HEK293 (cell line): Measurements from ENCODE around the gene ALOXE3.

Experiments
- CTCF ChIA-PET: fragments of 350-600 bp; formaldehyde crosslinking; extraction: SDS; loops from one replicate; lab custom pipeline; 2021; ENCODE audit warnings: antibody characterized with exemption; lab: Yijun Ruan, JAX
- POLR2A ChIA-PET: fragments of 300-600 bp; formaldehyde crosslinking; extraction: SDS; loops from one replicate; lab custom pipeline; 2020; ENCODE audit warnings: antibody characterized with exemption, inconsistent platforms; lab: Yijun Ruan, JAX
- H3K27ac ChIP-seq: fragments of 200-500 bp; sonication (Bioruptor generic); 2 replicates; pipeline ENCODE4 v1.5.1; 2014; ENCODE audit warnings: low read depth, low read length, control low read depth, inconsistent platforms; ENCODE audit errors: extremely low read depth
- H3K36me3 ChIP-seq, 2 experiments: fragments of 200-500 bp in 1 of 2; sonication (Bioruptor generic) in 1 of 2; 1 replicate in 1 of 2; 2 replicates in 1 of 2; pipeline ENCODE4 v1.5.1; 2014 to 2017; ENCODE audit warnings: inconsistent platforms in 2 of 2, low read length in 2 of 2; ENCODE audit not compliant: control insufficient read depth in 2 of 2, insufficient read depth in 1 of 2
- H3K4me1 ChIP-seq: fragments of 200-500 bp; sonication (Bioruptor generic); 2 replicates; pipeline ENCODE4 v1.5.1; 2014; ENCODE audit warnings: mild to moderate bottlenecking, low read length, inconsistent platforms; ENCODE audit not compliant: control insufficient read depth, insufficient read depth
- H3K4me3 ChIP-seq: 2 replicates; pipeline ENCODE4 v1.5.1; 2011; ENCODE audit warnings: low read depth, mild to moderate bottlenecking, control low read depth, low read length, moderate library complexity
- H3K9me3 ChIP-seq: fragments of 200-500 bp; sonication (Bioruptor generic); 2 replicates; pipeline ENCODE4 v1.5.1; 2014; ENCODE audit warnings: low read depth, low read length, inconsistent platforms; ENCODE audit not compliant: control insufficient read depth, insufficient read depth
- GLIS2 ChIP-seq: fragments of 450-650 bp; formaldehyde crosslinking; IDR thresholded peaks from 2 replicates; pipeline ENCODE4 v1.5.1; 2016; ENCODE audit warnings: missing biosample characterization, missing genetic modification characterization
- KLF9 ChIP-seq: fragments of 450-650 bp; formaldehyde crosslinking; IDR thresholded peaks from 2 replicates; pipeline ENCODE4 v1.5.1; 2016; ENCODE audit warnings: missing biosample characterization, missing genetic modification characterization, low read depth
- OSR2 ChIP-seq: fragments of 450-650 bp; formaldehyde crosslinking; IDR thresholded peaks from 2 replicates; pipeline ENCODE4 v1.5.1; 2016; ENCODE audit warnings: missing biosample characterization, missing genetic modification characterization
- SETDB1 ChIP-seq: IDR thresholded peaks from one replicate; pipeline ENCODE4 v1.6.1; 2017; ENCODE audit warnings: mild to moderate bottlenecking, low read length, moderate library complexity, mixed read lengths; ENCODE audit not compliant: insufficient read length
- SP2 ChIP-seq: fragments of 450-650 bp; formaldehyde crosslinking; IDR thresholded peaks from 2 replicates; pipeline ENCODE4 v1.5.1; 2016; ENCODE audit warnings: missing biosample characterization, missing genetic modification characterization
- YY1 ChIP-seq: fragments of 450-650 bp; formaldehyde crosslinking; IDR thresholded peaks from 2 replicates; pipeline ENCODE4 v1.5.1; 2018; ENCODE audit warnings: missing biosample characterization, missing genetic modification characterization
- ZBTB1 ChIP-seq: fragments of 450-650 bp; formaldehyde crosslinking; IDR thresholded peaks from 2 replicates; pipeline ENCODE4 v1.5.1; 2016; ENCODE audit warnings: missing biosample characterization, missing genetic modification characterization
- ZBTB17 ChIP-seq: fragments of 450-650 bp; formaldehyde crosslinking; IDR thresholded peaks from 2 replicates; pipeline ENCODE4 v1.5.1; 2016; ENCODE audit warnings: missing biosample characterization, missing genetic modification characterization
- ZFP41 ChIP-seq: fragments of 450-650 bp; formaldehyde crosslinking; IDR thresholded peaks from 2 replicates; pipeline ENCODE4 v1.5.1; 2016; ENCODE audit warnings: missing biosample characterization, missing genetic modification characterization, borderline replicate concordance
- ZNF121 ChIP-seq: fragments of 450-650 bp; formaldehyde crosslinking; IDR thresholded peaks from 2 replicates; pipeline ENCODE4 v1.5.1; 2016; ENCODE audit warnings: missing biosample characterization, missing genetic modification characterization
- ZNF2 ChIP-seq: fragments of 450-650 bp; formaldehyde crosslinking; IDR thresholded peaks from 2 replicates; pipeline ENCODE4 v1.5.1; 2016; ENCODE audit warnings: missing biosample characterization, missing genetic modification characterization
- ZNF211 ChIP-seq: fragments of 450-650 bp; formaldehyde crosslinking; IDR thresholded peaks from 2 replicates; pipeline ENCODE4 v1.5.1; 2016; ENCODE audit warnings: low read depth, missing biosample characterization, missing genetic modification characterization
- ZNF266 ChIP-seq: fragments of 450-650 bp; formaldehyde crosslinking; IDR thresholded peaks from 2 replicates; pipeline ENCODE4 v1.5.1; 2016; ENCODE audit warnings: missing biosample characterization, missing genetic modification characterization, low read depth
- ZNF280D ChIP-seq: fragments of 450-650 bp; formaldehyde crosslinking; IDR thresholded peaks from 2 replicates; pipeline ENCODE4 v1.5.1; 2016; ENCODE audit warnings: missing biosample characterization, missing genetic modification characterization
- ZNF426 ChIP-seq: fragments of 450-650 bp; formaldehyde crosslinking; IDR thresholded peaks from 2 replicates; pipeline ENCODE4 v1.5.1; 2017; ENCODE audit warnings: missing biosample characterization, missing genetic modification characterization, mild to moderate bottlenecking, inconsistent platforms, moderate library complexity
- ZNF558 ChIP-seq: fragments of 450-650 bp; formaldehyde crosslinking; IDR thresholded peaks from 2 replicates; pipeline ENCODE4 v1.5.1; 2016; ENCODE audit warnings: missing biosample characterization, missing genetic modification characterization
- ZNF571 ChIP-seq: fragments of 450-650 bp; formaldehyde crosslinking; IDR thresholded peaks from 2 replicates; pipeline ENCODE4 v1.5.0; 2017; ENCODE audit warnings: missing biosample characterization, missing genetic modification characterization
- ZNF626 ChIP-seq: fragments of 450-650 bp; sonication (Bioruptor Pico); formaldehyde crosslinking; IDR thresholded peaks from 2 replicates; pipeline ENCODE4 v1.5.1; 2018; ENCODE audit warnings: missing biosample characterization, missing genetic modification characterization, inconsistent platforms
- ZNF76 ChIP-seq: fragments of 450-650 bp; formaldehyde crosslinking; IDR thresholded peaks from 2 replicates; pipeline ENCODE4; 2016; ENCODE audit warnings: low read depth, missing biosample characterization, missing genetic modification characterization, borderline replicate concordance
- TF ChIP-seq, protein P1 (sequence below): fragments of 450-650 bp; formaldehyde crosslinking; IDR thresholded peaks from 2 replicates; pipeline ENCODE4 v1.5.1; 2017; ENCODE audit warnings: missing biosample characterization, missing genetic modification characterization

The ALOXE3 gene

GRCh38 chr17:8142887-8143580 lies 24.7 kb upstream of the ALOXE3 start:
- CTCF ChIA-PET, result interaction anchor here (0.7 to 7.1 kb wide), 2 partner anchors 15 to 264 kb away, joined by 3 to 91 read pairs; no protein-coding TSS in a partner anchor
- Histone ChIP-seq H3K9me3 (no peaks in the 10 kb centered on the region), H3K27ac (no peak overlapping the region), H3K36me3 (peaks cover 0 to 71% of the 10 kb centered on the region in 2 experiments; a peak in 1 of 3 replicates), H3K4me3 (no peak overlapping the region), H3K4me1 (no peaks in the 10 kb centered on the region)
- 0 out of 2 replicates have a peak, but pooled peaks have one; percentile 12 for TF ChIP-seq GLIS2 (tag by site-specific recombination)
- no peak for TF ChIP-seq OSR2
- no peak for TF ChIP-seq ZNF266 (tag by site-specific recombination)
- no peak for TF ChIP-seq ZFP41 (tag by site-specific recombination)
- no peak for TF ChIP-seq ZNF76 (tag by site-specific recombination)
- POLR2A ChIA-PET, result no interaction called here

GRCh38 chr17:8142158-8142886 lies 24.0 kb upstream of the ALOXE3 start:
- Histone ChIP-seq H3K9me3 (no peaks in the 10 kb centered on the region), H3K27ac (no peak overlapping the region), H3K4me1 (0 out of 2 replicates have a peak, but pooled peaks cover 4% of the 10 kb centered on the region), H3K36me3 (peaks cover 0 to 64% of the 10 kb centered on the region in 2 experiments; a peak in 1 of 3 replicates), H3K4me3 (no peak overlapping the region)
- POLR2A ChIA-PET, result interaction anchor here (0.6 kb wide), 1 partner anchor 132 kb away, joined by 5 read pairs; no protein-coding TSS in a partner anchor
- CTCF ChIA-PET, result interaction anchor here (0.6 to 7.1 kb wide), 3 partner anchors 16 to 265 kb away, joined by 3 to 91 read pairs (median 6); no protein-coding TSS in a partner anchor
- TF ChIP-seq KLF9 (no peak), ZNF2 (tag by site-specific recombination) (no peak), ZNF211 (tag by site-specific recombination) (no peak), SETDB1 (no peak), SP2 (no peak), ZNF571 (tag by site-specific recombination) (no peak)
- TF ChIP-seq, protein P1, sequence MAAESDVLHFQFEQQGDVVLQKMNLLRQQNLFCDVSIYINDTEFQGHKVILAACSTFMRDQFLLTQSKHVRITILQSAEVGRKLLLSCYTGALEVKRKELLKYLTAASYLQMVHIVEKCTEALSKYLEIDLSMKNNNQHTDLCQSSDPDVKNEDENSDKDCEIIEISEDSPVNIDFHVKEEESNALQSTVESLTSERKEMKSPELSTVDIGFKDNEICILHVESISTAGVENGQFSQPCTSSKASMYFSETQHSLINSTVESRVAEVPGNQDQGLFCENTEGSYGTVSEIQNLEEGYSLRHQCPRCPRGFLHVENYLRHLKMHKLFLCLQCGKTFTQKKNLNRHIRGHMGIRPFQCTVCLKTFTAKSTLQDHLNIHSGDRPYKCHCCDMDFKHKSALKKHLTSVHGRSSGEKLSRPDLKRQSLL (tag by site-specific recombination), result 0 out of 2 replicates have a peak, but pooled peaks have one; percentile 30

DNA sequence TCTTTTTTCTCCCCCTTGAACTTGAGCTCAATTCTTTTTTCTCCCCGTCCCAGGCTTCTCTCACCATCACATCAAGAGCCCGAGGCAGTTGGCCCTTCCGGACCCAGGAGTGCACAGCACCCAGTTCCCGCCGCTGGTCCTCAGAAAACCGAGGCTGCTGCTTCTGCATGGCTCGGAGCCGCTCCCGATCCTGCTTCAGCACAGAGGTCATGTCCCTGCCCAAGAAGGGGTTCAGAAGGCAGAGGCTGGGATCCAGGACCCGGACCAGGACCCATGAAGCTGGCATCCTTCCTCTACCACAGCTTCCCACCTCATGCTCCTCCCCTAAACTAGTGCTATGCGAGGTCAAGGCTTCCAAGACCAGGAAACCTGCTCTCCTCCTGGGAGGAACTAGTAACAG lies 23.4 kb upstream of the ALOXE3 start:
- TF ChIP-seq ZBTB1 (tag by site-specific recombination), result no peak
- no peak for TF ChIP-seq ZNF558 (tag by site-specific recombination)
- no peak for TF ChIP-seq YY1 (tag by site-specific recombination)
- TF ChIP-seq ZNF626 (tag by site-specific recombination), result no peak
- TF ChIP-seq ZNF280D, result no peak
- no peak for TF ChIP-seq ZNF121 (tag by site-specific recombination)
- no peak for TF ChIP-seq ZBTB17 (tag by site-specific recombination)
- no peak for TF ChIP-seq ZNF426 (tag by site-specific recombination)
- CTCF ChIA-PET, result interaction anchor here (0.6 to 7.1 kb wide), 3 partner anchors 16 to 211 kb away, joined by 6 to 91 read pairs (median 19); no protein-coding TSS in a partner anchor
- POLR2A ChIA-PET, result interaction anchor here (0.6 to 4.5 kb wide), 2 partner anchors 16 to 131 kb away, joined by 5 to 31 read pairs; no protein-coding TSS in a partner anchor
- Histone ChIP-seq H3K9me3 (no peaks in the 10 kb centered on the region), H3K4me3 (no peak overlapping the region), H3K27ac (no peak overlapping the region), H3K36me3 (peaks cover 0 to 58% of the 10 kb centered on the region in 2 experiments; a peak in 1 of 3 replicates), H3K4me1 (0 out of 2 replicates have a peak, but pooled peaks cover 4% of the 10 kb centered on the region)
